Stimulated activated naive CD4-positive, alpha-beta T cell (primary cell): ENCODE results near the gene SGCD.

Experiments used
- DNase-seq, 6 experiments: peaks; one replicate each; lab custom pipeline; 2025; lab: John Stamatoyannopoulos, UW

The SGCD gene

GRCh38 chr5:156401804-156402203, 74.8 kb downstream of the SGCD start:
- no peak for DNase-seq

DNA sequence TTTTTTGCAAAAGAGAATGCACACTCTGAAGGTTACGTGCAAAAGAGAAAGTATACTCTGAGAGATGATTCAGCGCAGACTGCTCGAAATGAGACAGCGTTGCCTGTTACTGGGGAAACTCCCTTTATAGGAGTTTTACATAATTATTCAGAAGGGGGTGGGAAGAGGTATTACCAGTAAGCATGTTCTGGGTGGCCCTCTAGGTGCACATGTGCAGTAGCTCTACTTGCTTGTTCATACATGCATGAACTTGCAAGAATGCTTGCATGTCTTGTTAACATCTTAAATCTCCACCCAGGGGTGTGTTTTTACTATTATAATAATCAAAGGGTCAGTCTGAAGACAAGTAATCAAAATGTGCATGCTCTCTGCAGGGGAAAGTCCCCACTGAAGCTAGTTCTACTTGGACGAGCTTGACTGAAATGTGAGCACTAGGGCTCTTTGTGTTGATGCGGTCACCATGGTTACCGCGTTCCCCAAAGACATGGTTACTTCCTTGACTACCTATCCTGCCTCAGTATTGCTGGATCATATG, 75.5 kb downstream of the SGCD start:
- no peak for DNase-seq

- DNase-seq: no peak
Measured at GRCh38 chr5:156405988-156406387, 79.0 kb downstream of the SGCD start.

GRCh38 chr5:156407251-156407650, 80.3 kb downstream of the SGCD start:
- DNase-seq: no peak

DNA sequence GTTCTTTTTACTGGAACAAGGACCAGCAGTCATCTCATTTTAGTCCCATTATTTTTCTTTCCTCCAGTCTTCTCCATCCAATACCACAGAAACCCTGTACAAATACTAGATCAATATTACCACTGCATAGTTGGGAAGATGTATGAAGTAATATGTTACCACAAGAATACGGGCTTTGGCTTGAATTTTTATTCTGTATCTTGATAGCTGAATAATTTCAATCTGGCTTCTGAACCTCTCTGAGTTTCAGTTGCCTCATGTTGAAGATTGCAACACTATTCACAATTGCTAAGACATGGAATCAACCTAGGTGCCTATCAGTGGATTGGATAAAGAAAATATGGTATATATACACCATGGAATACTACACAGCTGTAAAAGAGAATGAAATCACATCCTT, 82.9 kb downstream of the SGCD start:
- no peak for DNase-seq

DNA sequence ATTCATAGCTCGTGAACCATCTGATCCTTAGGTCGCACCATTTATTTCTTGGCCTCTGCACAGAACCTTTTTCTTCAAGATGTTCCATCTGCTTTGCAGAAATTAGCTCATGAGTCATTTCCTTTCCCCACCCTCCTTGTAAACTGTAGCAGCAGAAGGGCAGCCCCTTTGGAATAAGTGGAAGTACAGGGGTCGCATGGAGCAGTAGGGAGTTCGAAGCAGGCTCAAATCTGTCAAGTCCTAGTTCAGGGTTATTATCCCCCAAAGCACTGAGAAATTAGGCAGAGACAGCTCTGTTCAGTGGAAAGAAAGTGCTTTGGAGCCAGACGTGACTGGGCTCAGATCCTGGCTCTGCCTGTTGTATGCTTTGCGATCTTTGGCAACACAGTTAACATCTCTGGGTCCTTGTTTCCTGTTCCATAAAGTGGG, 84.2 kb downstream of the SGCD start:
- DNase-seq: no peak

GRCh38 chr5:156411957-156412356, 85.0 kb downstream of the SGCD start:
- no peak for DNase-seq

- no peak for DNase-seq
Measured at GRCh38 chr5:156414391-156414790, 87.4 kb downstream of the SGCD start.

DNA sequence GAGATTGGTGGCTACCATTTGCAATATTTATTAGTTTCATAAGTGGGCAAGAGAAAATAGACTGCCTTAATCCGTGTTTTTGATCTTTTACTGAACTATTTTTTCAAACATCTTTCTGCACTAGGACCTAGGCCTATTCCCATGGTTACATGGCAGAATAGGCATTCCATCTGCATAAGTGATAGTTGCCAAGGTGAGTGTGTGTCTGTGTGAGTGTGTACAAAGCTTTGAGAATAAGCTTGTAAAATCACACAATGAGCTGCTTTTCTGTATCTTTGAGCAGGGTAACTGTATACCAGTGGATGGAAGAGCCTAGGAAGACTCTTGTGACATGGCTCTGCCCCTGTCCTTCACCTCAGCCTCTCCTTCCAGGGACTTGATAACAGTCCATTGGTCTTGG, 92.7 kb downstream of the SGCD start:
- DNase-seq: no peak

DNA sequence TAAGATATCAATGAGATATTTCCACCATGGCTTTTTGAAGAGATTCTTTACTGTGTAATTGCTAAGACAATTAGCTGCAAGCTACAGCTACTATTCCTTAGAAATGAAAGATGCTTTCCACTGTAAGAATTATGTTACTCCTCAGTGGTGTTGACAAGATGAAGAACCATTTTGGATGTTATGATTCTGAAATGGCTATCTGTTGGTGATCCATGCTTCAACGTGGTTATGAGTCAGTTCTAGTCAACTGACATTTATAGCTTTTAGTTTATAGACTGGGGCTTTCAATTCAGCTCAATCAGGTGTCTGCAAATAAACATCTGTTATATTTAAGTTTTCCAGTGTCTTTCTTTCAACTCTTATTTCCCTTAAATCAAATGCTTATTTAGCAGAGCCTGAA, 93.7 kb downstream of the SGCD start:
- DNase-seq: no peak

GRCh38 chr5:156421798-156422197, 94.8 kb downstream of the SGCD start:
- no peak for DNase-seq

DNA sequence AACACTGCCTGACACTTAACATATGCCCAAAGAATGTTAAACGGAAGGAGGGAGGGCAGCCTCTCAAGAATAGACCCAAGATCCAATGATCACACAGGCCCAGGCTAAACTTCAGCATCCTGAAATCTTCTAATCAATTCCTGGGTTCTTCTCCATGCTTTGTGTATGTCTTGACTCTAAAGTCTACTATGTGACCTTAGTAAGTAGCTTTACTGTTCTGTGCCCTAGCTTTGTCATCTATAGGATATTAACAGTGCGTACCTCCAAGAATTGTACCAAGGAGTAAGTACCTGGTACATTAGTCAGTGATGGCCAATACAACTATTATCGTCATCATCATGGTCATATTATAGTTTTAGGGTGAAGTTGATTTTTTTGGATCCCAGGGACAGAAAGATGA, 96.6 kb downstream of the SGCD start:
- no peak for DNase-seq

DNA sequence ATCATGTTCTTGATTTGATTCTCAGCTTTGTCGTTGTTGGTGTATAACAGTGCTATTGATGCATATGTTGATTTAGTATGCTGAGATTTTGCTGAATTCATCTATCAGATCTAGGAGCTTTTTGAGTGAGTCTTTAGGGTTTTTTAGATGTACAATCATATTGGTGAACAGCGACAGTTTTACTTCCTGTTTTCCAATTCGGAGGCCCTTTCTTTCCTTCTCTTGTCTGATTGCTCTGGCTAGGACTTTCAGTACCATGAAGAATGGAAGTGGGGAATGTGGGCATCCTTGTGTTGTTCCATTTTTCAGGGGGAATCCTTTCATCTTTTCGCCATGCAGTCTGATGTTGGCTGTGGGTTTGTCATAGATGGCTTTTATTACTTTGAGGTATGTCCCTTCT, 100.4 kb downstream of the SGCD start:
- DNase-seq: no peak

DNA sequence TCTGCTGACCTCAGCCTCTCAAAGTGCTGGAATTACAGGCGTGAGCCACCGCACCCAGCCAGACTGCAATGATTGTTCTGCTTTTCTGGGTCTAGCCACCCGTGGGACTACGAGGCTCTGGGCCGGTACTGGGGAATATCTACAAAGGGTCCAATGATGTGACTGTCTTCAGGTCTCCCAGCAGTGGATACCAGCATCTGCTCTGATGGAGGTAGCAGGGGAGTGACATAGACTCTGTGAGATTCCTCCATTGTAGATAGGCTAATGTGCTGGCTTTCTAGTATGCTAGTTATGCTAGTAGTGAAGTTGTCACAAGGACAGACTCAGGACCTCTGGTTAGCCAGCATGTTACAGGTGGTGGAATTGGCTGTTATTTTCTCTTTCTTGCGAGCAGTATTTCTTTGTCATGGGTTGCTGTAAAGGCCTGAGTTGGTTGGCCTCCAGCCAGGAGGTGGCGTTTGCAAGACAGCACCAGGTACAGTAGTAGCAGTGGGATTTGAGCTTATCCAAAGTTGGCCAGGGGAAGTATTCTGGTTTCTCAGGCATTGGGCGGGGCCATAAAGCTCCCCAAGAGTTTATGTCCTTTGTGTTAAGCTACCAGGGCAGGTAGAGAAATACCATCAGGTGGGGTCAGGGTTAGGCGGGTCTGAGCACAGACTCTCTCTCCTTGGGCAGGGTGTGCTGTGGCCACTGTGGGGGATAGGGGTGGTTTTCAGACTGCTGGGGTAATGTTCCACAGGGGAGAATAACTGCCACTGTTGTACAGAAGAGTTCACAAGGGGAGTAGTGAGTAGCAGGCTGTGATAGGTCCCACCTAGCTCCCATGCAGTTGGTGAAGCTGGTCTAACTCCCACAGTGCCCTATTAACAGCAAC, 105.2 kb downstream of the SGCD start:
- no peak for DNase-seq

DNA sequence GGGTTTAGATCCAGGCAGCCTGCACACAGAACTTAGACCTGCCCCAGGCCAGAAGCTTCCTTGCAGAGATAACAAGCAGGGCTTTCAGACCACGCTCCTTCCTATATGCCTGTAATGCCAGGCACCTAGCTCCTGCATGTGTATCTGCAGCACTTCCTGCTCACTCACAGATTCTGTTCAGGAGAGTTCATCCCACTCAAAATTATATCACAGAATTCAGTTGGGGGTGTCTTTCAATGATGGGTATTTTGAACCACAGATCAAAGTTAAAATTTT, 105.8 kb downstream of the SGCD start:
- no peak for DNase-seq

DNA sequence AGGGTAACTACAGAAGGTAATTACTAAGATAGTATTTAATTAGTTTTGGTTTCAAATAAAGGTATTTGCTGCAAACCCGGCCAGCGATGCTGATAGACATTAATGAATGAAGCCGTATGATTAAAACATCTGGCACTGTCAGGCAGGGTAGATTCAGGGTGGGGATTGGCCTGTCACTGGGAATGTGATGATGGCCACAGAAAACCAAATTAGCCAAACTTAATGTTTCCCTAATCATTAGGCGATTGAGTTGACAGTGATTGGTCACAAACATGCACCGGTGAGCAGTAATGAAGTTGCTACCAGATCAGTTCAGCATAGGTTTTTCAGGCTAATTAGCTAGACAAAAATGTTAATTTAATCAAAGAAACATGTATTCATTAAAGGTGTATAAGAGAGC, 107.5 kb downstream of the SGCD start:
- no peak for DNase-seq

DNA sequence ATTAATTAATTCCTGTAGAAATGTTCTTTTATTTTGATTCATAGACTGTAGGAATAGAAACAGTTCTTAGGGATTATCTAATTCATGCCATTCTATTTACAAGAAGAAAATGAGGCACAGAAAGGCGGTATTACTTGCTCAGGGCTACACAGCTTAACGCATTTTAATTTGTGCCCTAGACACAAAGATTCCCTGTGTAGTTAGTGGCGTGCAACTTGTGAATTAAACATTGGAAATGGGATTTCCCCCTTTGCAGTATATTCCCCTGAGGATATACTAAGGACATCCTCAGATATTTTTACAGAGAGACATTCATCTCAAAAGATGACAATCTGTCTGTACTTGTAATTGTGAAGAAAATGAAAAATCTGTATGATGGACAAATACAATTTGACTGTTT, 108.1 kb downstream of the SGCD start:
- no peak for DNase-seq

GRCh38 chr5:156438076-156438475, 111.1 kb downstream of the SGCD start:
- DNase-seq: no peak

- DNase-seq: no peak
Measured at GRCh38 chr5:156444753-156445291, 117.9 kb downstream of the SGCD start.

GRCh38 chr5:156446526-156446925, 119.6 kb downstream of the SGCD start:
- no peak for DNase-seq

- DNase-seq: no peak
Measured at GRCh38 chr5:156450778-156451177, 123.8 kb downstream of the SGCD start.

- DNase-seq: no peak
Measured at GRCh38 chr5:156451505-156451904, 124.5 kb downstream of the SGCD start.

GRCh38 chr5:156456857-156457256, 129.9 kb downstream of the SGCD start:
- no peak for DNase-seq
